ENCODE measurements around the gene SIRPB2. TPM values are rescaled to one million over a fixed set of nuclear protein-coding genes. Genes with fewer than 3 reads are reported as not detected.

The SIRPB2 gene
- total and polyA plus RNA-seq, 2 of the 8 experiments (the other 6 are each of a cell fraction or from before 2014, with no cell fraction given), result 0.28 TPM; not detected in 1

GRCh38 chr20:1537731-1538058 lies 46.5 kb upstream of the SIRPB2 start:
- Histone ChIP-seq H4K20me1 (replicated peaks in 1 of 2; ENCODE audit: control insufficient read depth in 1 of 2, insufficient read depth in 2 of 2, low read length in 2 of 2) (no peaks in the 10 kb centered on the region), H3K23me2 (ENCODE audit: low read depth, low read length) (no peaks in the 10 kb centered on the region), H3K14ac (ENCODE audit: insufficient read length) (no peak overlapping the region), H3K23ac (ENCODE audit: insufficient read length) (no peak overlapping the region), H3K27me3 (replicated peaks in 1 of 4; ENCODE audit: control insufficient read depth in 3 of 4, extremely low read depth in 1 of 4, insufficient read depth in 3 of 4, low read length in 3 of 4) (no peaks in the 10 kb centered on the region; a peak in 1 of 7 replicates), H3K9ac (replicated peaks in 1 of 4; ENCODE audit: extremely low read depth in 1 of 4, low read depth in 3 of 4, low read length in 3 of 4) (no peak overlapping the region), H3K4ac (replicated peaks; ENCODE audit: insufficient read length, low read depth, low read length) (no peak overlapping the region), H3K9me3 (ENCODE audit: insufficient read depth in 2 of 2, low read depth in 1 of 2, low read length in 1 of 2) (no peaks in the 10 kb centered on the region; a peak in 1 of 4 replicates), H2BK12ac (ENCODE audit: low read depth, low read length) (no peak overlapping the region), H2BK5ac (ENCODE audit: low read depth, low read length) (no peak overlapping the region), H3K27ac (ENCODE audit: low read depth, low read length) (no peak overlapping the region), H3K79me1 (ENCODE audit: low read depth, low read length) (no peaks in the 10 kb centered on the region), H2AK5ac (ENCODE audit: low read depth, low read length) (no peak overlapping the region), H2BK120ac (replicated peaks; ENCODE audit: low read depth, low read length) (no peak overlapping the region), H3K4me1 (replicated peaks in 1 of 4; ENCODE audit: control insufficient read depth in 3 of 4, insufficient read depth in 4 of 4, low read length in 3 of 4) (no peaks in the 10 kb centered on the region), H4K5ac (ENCODE audit: insufficient read length, low read depth, low read length) (no peak overlapping the region), H2BK15ac (ENCODE audit: low read length) (no peak overlapping the region), H3K18ac (ENCODE audit: extremely low read depth, low read length) (no peak overlapping the region), H3K4me3 (ENCODE audit: extremely low read depth in 1 of 4, insufficient read depth in 2 of 4, low read depth in 3 of 4, low read length in 4 of 4) (no peak overlapping the region), H4K8ac (ENCODE audit: extremely low read depth, insufficient read depth, low read length) (no peak overlapping the region), H3K36me3 (ENCODE audit: control insufficient read depth in 2 of 4, insufficient read depth in 4 of 4, low read length in 3 of 4) (no peaks in the 10 kb centered on the region), H4K91ac (replicated peaks; ENCODE audit: insufficient read length, low read length) (no peak overlapping the region), H3K79me2 (ENCODE audit: control insufficient read depth in 1 of 2, insufficient read depth in 2 of 2, low read length in 2 of 2) (no peaks in the 10 kb centered on the region), H2AFZ (ENCODE audit: low read length) (no peak overlapping the region), H3K4me2 (ENCODE audit: insufficient read depth in 1 of 2, low read depth in 2 of 2, low read length in 2 of 2) (no peak overlapping the region), H3K56ac (replicated peaks; ENCODE audit: insufficient read length, low read depth, low read length) (no peak overlapping the region), H2BK20ac (ENCODE audit: low read length) (no peak overlapping the region)
- CTCF ChIA-PET (ENCODE audit: partially characterized antibody), result interaction anchor here (1.0 to 1.2 kb wide), 2 partner anchors 33 to 94 kb away, joined by 3 read pairs; no protein-coding TSS in a partner anchor
- FAIRE-seq (no peak), DNase-seq (ENCODE audit: low read depth in 1 of 2, low spot score in 2 of 2) (no peak)
- POLR2A ChIA-PET (ENCODE audit: partially characterized antibody), result no interaction called here
- TF ChIP-seq E2F6 (IDR thresholded peaks at IDR 0.05) (no peak), ATF2 (IDR thresholded peaks at IDR 0.05; ENCODE audit: low read length) (no peak), TBP (IDR thresholded peaks at IDR 0.05; ENCODE audit: low read depth, low read length) (no peak)
- TF ChIP-seq, protein P1, sequence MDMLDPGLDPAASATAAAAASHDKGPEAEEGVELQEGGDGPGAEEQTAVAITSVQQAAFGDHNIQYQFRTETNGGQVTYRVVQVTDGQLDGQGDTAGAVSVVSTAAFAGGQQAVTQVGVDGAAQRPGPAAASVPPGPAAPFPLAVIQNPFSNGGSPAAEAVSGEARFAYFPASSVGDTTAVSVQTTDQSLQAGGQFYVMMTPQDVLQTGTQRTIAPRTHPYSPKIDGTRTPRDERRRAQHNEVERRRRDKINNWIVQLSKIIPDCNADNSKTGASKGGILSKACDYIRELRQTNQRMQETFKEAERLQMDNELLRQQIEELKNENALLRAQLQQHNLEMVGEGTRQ (IDR thresholded peaks at IDR 0.05; ENCODE audit: low read length), result no peak
- TF ChIP-seq, protein P2, sequence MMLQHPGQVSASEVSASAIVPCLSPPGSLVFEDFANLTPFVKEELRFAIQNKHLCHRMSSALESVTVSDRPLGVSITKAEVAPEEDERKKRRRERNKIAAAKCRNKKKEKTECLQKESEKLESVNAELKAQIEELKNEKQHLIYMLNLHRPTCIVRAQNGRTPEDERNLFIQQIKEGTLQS (IDR thresholded peaks at IDR 0.05; ENCODE audit: insufficient read depth, low read depth, low read length), result no peak
- WGBS, 2 experiments (ENCODE audit: extremely low coverage in 1 of 2, insufficient coverage in 1 of 2, insufficient read length in 1 of 2, insufficient replicate concordance in 2 of 2, low coverage in 1 of 2, low lambda C conversion rate in 2 of 2, missing lambda C conversion rate in 1 of 2), result 76% methylated on average over 4 of the region's 4 CpGs; no CpG with 5 or more reads in 1 of the 2 experiments

Data from H1 (cell line).